Stomach (tissue), 4 donors: Measurements from ENCODE around the gene LRP4.

Experiments
- CTCF ChIP-seq, 7 experiments: fragments of 450-650 bp in 4 of 7; fragments of 200-600 bp in 3 of 7; sonication (generic) in 3 of 7; IDR thresholded peaks; one replicate each; pipeline ENCODE4 v1.5.1; 2016 to 2019; ENCODE audit warnings: antibody characterized with exemption in 7 of 7, control low read depth in 2 of 7, mild to moderate bottlenecking in 1 of 7
- POLR2A ChIP-seq, 4 donors: fragments of 450-650 bp; IDR thresholded peaks; one replicate each; pipeline ENCODE4 v1.6.1; 2016; ENCODE audit warnings: antibody characterized with exemption in 4 of 4, control low read depth in 2 of 4, mild to moderate bottlenecking in 1 of 4, moderate library complexity in 1 of 4
- POLR2AphosphoS5 ChIP-seq, 3 donors: sonication (generic); formaldehyde crosslinking; IDR thresholded peaks; one replicate each; pipeline ENCODE4 v1.6.1; 2016; ENCODE audit warnings: antibody characterized with exemption in 3 of 3

DNA sequence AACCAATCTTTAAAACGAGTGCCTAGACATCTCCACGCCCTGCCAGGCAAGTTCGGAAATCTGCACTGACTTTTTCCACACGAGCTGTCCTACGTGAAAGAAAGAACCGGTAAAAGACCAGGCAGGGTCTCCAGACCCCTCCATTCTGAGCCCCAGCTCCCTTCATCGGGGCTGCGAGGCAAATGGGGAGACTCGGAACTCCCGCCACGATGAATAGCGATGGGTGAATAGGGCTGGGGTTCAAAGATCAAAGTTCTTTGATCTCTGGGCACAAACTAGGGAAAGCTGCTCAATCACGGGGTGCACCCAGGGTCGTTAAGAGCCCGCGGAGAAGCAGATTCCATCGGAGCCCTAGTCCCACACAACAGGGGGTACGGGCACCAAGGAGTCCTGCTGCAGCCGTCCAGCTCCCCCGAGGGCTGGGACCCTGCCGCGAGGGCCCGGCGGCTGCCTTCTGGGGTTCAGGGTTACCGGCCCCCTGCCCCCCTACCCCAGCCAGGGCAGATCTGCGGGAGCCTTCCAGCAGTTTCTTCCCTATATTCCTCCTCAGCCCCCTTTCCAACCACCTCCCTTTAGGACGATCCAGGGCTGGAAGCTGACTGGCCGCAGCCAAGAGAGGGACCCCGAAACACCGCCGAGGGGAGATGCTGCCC lies 1.1 kb downstream of the LRP4 start:
- TF ChIP-seq CTCF (IDR thresholded peaks at IDR 0.05) (no peak), POLR2A (IDR thresholded peaks at IDR 0.05) (no peak), POLR2AphosphoS5 (IDR thresholded peaks at IDR 0.05) (no peak)
